Measurements from ENCODE around the gene AMBN.
"Not testable (repeated sequence)": the region's sequence is repeated elsewhere in the genome, so short reads cannot be mapped to it uniquely, and the experiment has no call there.

AMBN gene

DNA sequence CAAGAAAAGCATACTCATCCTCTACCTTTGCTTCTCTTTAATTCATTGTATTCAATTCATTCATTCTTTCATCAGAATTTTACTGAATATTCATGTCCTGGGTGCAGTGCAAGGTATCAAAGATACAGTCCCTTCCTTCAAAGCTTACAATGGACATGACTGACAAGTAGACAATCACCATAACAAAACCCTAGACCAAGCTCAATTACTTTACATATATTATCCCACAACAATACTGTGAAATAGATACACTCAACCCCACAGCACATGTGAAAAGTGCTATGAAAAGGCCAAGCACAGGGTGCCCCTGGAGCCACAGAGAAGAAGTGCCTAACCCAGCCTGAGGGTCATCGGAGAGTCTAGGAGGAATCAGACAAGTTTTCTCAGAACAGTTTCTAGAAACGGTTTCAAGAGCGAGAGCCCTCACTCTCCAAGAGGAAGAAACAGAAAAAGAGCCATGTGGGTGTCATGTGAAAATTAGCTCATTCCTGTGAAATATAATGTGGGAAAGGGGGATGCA, 15.3 kb downstream of the AMBN start:
- FAIRE-seq (no peak), DNase-seq (ENCODE audit: low spot score) (no peak)

DNA sequence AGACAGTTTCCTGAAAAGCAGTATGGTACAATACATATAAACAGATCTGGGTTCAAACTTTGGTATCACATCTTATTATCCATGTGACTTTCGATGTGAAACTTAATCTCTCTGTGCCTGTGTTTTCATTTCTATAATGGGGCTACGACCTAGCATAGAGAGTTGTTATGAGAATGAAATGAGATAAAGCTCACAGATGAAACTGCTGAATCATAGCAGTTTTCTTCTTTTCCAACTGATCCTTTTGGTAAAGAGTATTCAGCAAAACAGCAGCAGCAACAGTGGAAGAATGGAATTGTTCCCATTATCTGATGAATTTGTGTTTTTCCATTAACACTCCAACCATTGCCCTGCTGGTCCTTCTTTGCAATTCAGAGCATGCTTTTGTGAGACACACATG, 16.3 kb downstream of the AMBN start:
- no peak for DNase-seq (ENCODE audit: low spot score)
- no peak for FAIRE-seq

DNA sequence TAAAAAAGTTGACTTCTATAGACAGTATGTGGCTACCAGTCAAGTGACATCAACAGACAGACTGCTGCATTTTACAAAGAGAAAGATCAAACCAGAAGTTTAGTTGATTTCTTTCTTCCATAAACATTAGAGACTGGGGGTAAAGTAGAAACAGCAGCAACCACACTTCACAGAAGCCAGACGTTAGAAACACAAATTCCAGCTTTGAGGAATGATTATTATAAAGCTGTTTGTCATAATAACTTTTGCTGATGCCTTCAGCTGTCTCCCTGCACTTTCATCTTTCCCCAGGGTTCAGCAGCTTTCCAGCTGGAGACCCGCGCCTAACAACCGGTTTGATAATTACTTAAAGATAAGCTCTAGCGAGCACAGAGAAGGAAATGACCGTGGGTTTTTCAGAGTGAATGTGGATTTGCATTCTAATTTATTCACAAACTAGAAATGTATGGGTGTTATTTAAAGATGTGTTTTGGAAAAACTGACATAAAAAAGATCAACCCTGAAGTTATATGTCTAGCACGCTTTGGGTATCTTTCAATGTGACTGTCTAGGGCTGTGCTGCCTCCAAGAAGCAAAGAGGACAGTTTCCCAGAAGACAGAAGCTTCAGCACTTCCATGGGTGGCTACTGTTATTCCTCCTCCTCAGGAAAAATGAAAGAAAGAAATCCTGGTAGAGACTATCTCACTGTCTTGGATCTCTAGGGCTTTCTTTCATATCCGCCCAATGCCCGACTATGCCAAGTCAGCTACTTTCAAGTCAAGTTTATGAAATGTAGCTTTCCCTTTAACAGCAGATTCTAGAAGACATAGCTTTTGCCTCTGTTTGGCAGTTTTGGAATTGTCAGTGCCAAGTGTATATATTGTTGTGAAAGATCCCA, 21.5 kb downstream of the AMBN start:
- FAIRE-seq: no peak
- DNase-seq (ENCODE audit: low spot score): no peak

DNA sequence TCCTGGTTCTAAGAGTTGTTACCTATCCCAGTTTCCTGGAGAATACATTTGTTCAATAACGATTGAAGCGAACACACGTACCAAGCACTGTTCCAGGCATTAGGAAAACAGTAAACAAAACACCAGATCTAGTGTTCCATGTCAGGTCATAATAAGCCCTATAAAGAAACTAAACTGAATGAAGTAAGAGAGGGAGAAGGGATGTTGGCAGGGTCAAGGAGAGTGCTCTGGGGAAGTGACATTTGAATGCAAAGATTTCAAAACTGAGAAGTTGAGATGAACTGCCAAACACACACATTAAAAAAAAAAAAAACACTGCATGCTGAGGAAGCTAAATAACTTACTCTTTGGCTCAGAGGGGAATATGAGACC, 22.1 kb downstream of the AMBN start:
- FAIRE-seq: no peak
- no peak for DNase-seq (ENCODE audit: low spot score)

DNA sequence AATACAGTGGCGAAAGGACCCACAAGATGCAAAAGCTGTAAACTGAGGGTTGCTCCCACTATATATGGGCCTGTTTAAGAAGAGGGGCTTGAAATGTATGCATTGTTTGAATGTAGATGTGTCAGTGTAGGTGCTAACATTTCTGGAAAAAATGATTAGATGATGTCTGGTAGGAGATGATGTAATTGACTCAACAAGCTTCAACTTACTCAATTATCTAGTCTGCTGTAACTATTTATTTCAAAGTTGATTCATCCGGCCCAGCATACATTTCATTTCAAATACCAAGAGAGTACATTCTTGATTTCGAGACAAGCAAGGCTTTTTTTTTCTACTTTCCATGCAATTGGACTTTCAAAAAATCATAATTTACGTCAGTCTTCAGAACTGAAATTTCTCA, 27.2 kb downstream of the AMBN start:
- FAIRE-seq: no peak
- DNase-seq (ENCODE audit: low spot score): no peak

GRCh38 chr4:70619778-70620177, 27.7 kb downstream of the AMBN start:
- no peak for FAIRE-seq
- DNase-seq (ENCODE audit: low spot score): no peak

GRCh38 chr4:70623323-70623722, 31.3 kb downstream of the AMBN start:
- DNase-seq (ENCODE audit: low spot score) (no peak), FAIRE-seq (no peak)

GRCh38 chr4:70624226-70624793, 32.3 kb downstream of the AMBN start:
- DNase-seq (ENCODE audit: low spot score): no peak
- no peak for FAIRE-seq

GRCh38 chr4:70627620-70628019, 35.6 kb downstream of the AMBN start:
- FAIRE-seq (no peak), DNase-seq (ENCODE audit: low spot score) (no peak)

DNA sequence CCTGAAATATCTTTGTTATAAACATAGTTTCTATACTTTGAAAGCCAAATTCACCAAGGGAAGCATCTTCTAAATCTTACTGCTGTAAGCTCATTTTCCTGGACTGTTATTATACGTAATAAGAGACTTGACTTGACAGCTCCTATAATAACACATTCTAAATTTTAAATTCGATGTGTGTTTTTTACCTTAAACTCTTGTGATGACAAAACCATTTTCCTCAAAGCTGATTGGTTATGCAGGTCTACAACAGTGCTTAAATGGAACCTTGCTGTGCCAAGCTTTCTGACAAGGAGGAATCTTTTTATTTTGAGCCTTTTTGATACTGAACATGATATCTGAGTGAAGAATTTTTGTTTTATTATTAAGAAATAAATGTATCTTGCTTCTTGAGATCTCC, 36.4 kb downstream of the AMBN start, which contains the start of gene ENAM:
Gene ENAM, plus strand, starts transcription at position 301 of the 400 bp plus-strand sequence. CDS start 757 bp downstream, outside the sequence.
- DNase-seq (ENCODE audit: low spot score): no peak
- FAIRE-seq: no peak

DNA sequence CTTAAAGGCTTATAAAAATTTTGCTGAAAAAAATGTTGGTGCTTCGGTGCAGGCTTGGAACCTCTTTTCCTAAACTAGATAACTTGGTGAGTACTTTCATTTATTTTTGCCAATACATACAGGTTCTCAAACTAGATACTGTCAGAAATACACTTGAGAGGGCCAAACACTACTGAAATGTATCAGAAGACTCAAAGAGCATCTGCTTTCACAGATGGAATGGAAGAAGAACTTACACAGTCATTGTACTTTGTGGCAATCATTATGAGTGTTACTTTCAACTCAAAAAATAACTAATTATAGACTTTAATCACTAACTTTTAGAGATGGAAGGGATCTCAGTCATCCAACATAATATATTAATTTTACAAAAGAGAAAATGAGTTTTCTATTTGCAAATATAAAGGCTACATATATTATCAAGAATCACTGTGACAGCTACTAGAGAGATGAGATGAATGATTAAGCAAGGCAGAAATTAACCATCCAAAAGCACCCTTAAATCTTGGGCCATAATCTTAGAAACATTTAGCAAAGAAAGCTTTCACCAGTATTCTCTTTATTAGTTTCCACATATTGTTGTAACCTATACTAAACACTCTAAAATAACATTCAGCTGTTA, 37.5 kb downstream of the AMBN start:
- no peak for DNase-seq (ENCODE audit: low spot score)
- FAIRE-seq: no peak

GRCh38 chr4:70630162-70630561, 38.1 kb downstream of the AMBN start:
- no peak for DNase-seq (ENCODE audit: low spot score)
- no peak for FAIRE-seq

GRCh38 chr4:70632028-70632427, 40.0 kb downstream of the AMBN start:
- FAIRE-seq: no peak
- peak; percentile 20 for DNase-seq (ENCODE audit: low spot score)

GRCh38 chr4:70634482-70634881, 42.4 kb downstream of the AMBN start:
- FAIRE-seq (no peak), DNase-seq (ENCODE audit: low spot score) (no peak)

- DNase-seq (ENCODE audit: low spot score) (no peak), FAIRE-seq (no peak)
Observed at GRCh38 chr4:70637239-70637913, 45.3 kb downstream of the AMBN start.

GRCh38 chr4:70640192-70640591, 48.1 kb downstream of the AMBN start:
- DNase-seq (ENCODE audit: low spot score) (no peak), FAIRE-seq (no peak)

- not testable (repeated sequence) for FAIRE-seq
Observed at GRCh38 chr4:70650741-70651140, 58.7 kb downstream of the AMBN start.

DNA sequence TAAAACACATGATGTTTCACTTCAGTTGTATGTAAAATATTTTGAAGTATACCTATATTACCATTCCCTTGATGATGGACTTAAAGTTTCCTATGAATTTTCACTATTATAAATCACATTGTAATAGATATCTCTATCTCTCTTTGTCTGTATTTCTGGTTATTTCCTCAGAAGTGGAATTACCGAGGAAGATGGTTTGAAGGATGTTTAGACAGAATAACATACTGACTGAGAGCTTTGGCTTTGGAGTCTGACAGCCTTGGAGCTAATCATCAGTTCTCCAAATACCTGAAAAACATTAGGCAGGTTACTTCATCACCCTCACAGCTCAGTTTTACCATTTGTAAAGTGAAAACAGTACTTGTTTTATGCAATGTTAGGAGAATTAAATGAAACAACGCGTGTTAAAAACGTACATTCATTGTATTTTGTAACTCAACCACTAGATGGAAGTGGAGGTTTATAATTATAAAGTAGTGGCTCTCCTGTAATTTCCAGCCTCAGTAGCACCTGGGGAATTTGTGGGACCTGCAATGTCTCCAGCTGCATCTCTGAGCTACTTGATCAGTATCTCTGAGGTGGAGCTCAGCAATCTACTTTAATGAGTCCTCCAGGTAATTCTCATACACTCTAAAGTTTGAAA, 59.9 kb downstream of the AMBN start:
- FAIRE-seq: no peak

More at GRCh38 chr4:70650741-70651140, 58.7 kb downstream of the AMBN start:
- DNase-seq (ENCODE audit: low spot score): not testable (repeated sequence)

DNA sequence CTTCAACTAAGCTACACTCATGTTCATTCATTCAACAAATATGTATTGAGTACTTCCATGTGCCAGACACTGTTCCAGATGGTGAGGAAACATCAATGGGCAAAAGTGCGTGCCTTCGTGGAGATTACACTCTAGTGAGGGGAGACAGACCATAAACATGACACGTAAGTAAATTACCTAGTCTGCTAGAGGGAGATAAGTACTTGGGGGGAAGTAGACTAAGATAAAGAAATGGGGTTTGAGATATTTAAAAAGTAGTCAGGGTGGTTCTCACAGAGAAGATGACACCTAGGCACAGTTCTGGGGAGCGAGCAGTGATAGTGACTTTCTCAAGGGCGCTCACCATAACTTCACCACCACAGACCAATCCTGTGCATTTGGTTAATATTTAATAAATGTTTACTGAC, 62.6 kb downstream of the AMBN start:
- no peak for DNase-seq (ENCODE audit: low spot score)
- no peak for FAIRE-seq

More for the DNA sequence above, 59.9 kb downstream of the AMBN start:
- DNase-seq (ENCODE audit: low spot score): peak; percentile 59
